GM12873 (cell line): Measurements from ENCODE around the gene SAMM50.

Experiments
- TF ChIP-seq, protein P1 (sequence below): IDR thresholded peaks from 2 replicates; pipeline ENCODE4 v1.5.1; 2012; ENCODE audit warnings: low read depth, mild to moderate bottlenecking, moderate library complexity, low read length, control low read depth; ENCODE audit not compliant: insufficient read depth; ENCODE audit errors: missing control alignments

SAMM50 gene

DNA sequence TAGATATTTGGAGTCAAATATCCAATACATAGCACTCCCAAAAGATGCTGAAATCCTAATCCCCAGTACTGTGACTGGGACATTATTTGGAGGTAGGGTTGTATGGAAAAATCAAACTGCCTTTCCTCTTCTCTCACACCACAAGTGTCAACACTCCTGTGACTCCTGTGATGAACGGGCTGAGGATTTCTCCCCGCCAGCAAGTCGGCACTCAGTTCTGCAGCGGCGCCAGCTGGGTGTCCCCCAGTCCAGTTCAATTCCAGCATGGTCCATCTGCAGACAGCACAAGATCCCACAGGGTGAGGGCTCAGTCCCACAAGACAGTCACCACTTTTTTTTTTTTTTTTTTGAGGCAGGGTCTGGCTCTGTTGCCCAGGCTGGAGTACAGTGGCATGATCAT lies 64.6 kb downstream of the SAMM50 start:
- TF ChIP-seq, protein P1, sequence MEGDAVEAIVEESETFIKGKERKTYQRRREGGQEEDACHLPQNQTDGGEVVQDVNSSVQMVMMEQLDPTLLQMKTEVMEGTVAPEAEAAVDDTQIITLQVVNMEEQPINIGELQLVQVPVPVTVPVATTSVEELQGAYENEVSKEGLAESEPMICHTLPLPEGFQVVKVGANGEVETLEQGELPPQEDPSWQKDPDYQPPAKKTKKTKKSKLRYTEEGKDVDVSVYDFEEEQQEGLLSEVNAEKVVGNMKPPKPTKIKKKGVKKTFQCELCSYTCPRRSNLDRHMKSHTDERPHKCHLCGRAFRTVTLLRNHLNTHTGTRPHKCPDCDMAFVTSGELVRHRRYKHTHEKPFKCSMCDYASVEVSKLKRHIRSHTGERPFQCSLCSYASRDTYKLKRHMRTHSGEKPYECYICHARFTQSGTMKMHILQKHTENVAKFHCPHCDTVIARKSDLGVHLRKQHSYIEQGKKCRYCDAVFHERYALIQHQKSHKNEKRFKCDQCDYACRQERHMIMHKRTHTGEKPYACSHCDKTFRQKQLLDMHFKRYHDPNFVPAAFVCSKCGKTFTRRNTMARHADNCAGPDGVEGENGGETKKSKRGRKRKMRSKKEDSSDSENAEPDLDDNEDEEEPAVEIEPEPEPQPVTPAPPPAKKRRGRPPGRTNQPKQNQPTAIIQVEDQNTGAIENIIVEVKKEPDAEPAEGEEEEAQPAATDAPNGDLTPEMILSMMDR: no peak

DNA sequence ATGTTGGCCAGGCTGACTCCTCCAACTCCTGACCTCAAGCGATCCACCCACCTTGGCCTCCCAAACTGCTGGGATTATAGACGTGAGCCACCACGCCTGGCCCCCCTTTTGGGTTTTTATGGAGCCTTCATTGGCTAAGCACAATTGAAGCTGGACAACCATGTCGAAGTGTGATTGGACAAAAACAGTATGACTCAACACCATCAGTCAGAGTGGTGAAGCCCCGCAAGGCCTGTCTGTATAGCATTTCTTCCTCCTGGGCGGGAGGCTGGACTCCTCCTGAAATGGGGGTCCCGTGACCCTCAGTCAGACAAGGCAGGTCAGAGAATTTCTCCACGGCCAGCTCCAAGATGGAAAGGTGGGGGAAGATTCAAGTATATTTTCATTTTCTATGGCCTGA lies 65.7 kb downstream of the SAMM50 start:
- TF ChIP-seq, protein P1: no peak

DNA sequence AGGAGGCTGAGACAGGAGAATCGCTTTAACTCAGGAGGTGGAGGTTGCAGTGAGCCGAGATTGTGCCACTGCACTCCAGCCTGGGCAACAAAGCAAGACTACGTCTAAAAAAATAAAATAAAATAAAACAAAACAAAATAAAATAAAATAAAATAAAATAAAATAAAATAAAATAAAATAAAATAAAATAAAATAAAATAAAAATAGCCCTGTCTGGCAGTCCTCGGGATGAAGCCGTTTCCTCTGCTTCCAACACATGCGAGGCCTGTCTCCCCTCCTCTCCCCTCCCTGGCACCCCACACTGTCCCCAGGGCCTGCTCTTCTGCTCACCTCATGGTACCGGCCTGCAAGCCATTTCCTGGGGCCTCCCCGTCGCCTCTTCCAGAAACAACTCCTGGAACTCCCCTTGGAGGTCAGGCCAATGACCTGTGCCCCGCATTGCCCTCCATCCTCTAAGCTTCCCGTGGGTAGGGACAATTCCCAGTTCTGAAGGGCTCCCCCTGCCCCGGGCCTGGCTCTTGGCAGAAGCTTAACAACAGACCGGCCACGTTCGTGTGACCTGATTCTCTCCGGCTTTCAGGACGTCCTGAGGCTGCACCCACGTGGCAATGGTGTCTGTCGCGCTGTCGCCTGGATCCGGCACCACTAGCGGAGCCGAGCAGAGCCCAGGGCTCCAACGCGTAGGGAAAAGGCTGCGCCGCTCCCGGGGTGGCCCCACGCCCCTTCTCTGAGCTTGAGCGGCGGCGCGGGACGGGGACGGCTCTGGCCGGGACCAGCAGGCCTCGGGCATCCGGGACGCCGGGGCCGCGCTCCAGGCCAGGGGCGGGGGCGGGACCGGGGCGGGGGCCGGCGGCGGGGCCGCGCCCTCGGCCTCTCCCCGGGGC lies 68.4 kb downstream of the SAMM50 start:
- TF ChIP-seq, protein P1: no peak

DNA sequence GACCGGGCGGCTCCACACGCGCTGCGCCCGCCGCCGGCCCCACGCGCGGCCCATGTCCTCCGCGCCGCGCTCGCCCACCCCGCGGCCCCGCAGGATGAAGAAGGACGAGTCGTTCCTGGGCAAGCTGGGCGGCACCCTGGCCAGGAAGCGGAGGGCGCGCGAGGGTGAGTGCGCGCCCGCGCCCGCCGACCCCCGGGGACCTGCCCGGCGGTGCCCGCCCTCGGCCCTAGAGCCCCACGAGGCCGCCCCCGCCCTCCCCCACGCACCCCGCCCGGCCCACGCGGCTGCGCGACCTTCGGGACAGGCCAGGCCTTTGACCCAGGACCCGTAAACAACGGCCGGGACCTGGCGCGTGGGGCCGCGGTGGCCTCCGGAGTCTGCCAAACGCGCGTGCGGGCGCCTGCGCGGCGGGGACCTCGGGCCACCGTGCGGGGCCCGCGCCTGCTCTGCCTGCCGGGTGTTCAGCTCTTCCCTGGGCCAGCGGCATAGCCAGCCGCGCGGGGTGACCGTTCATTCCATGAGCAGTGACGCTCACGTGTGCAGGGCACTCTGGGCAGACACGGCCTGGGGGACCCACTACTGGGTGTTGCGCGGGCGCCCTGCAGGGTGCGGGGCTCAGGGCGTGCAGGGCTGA lies 69.2 kb downstream of the SAMM50 start, which contains the start of gene PARVB:
PARVB (plus strand) TSS at position 15 of the 634 bp plus-strand sequence; CDS start at position 53, 38 bp downstream.
- TF ChIP-seq, protein P1: no peak

DNA sequence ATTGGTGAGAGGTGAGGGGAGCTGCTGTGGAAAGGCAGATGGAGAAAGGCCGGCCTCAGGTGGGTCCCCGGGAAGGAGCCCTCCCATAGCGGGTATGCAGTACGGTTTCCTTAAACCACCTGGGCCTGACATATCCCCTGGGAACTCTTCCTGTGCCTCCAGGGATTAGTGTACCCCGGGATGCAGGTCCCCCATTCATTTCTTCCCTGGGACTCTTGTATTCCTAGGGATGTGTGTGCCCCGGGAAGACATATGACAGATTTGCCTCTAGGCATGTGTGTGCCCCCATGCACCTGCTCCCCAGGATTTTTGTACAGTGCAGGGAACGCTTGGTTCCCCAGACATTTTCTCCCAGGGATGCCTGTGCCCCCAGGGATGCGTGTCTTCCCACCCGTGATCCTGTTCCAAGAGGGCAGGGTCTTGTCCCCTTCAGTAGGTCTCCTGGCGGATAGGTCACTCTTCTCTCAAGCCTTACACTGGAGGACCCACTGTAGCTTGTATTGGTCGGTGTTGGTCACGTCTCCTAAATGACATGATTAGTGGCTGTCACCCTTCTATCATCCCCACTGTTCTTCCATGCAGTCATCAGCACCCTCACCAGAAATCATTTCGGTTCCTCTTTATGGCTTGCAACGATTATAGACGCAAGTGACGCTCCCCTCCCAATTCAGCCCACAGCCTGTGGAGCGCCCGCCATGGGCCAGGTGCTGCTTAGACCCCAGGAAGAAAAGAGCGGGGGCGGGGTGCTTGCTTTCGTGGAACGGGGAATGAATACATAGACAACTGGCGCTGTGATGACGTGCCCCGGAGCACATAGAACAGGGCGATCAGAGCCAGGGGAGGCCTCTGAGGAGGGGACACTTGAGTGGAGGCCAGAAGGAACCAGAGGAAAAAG lies 70.2 kb downstream of the SAMM50 start:
- TF ChIP-seq, protein P1: no peak

DNA sequence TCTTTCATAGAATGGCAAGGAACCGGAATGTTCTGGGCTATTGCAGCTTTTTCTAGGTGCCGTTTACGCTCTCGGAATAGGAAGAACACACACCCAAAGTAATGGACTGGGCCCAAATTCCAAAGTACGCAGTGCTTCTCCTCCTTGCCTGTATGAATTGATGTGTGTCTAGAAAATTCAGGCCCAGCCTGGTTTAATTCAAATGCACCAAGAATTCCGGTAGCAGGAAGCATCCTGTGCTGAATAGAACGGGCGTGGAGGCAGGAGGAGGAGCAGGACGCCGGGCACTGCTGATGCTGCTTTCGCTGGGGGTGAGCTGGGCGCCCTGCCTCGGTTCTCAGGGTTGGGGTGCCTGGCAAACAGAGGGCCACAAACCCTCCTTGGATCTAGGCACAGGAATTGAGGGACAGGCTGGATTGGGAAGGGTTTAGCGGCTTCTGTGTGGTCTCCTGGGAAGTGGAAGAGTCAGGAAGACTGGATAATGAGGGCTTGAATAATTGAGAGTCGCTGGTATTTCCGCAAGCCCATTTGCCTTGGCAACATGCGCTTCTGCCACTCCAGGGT lies 70.9 kb downstream of the SAMM50 start:
- TF ChIP-seq, protein P1: no peak
